Naive thymus-derived CD4-positive, alpha-beta T cell (primary cell): ENCODE measurements around the gene ENOX1. TPM values are rescaled to one million over a fixed set of nuclear protein-coding genes. Genes with fewer than 3 reads are reported as not detected.
A peak's percentile ranks its signal among the peaks of the same experiment; 100 is the strongest.

Experiments
- ATAC-seq: fragments of 150-1000 bp; cut with Tn5 transposase; 2 replicates; pipeline ENCODE4 v1.10.0; 2021; ENCODE audit warnings: mild to moderate bottlenecking, moderate library complexity
- CTCF ChIA-PET: fragments of 350-600 bp; sonication (Branson Sonifier 250); formaldehyde crosslinking; loops from one replicate; lab custom pipeline; 2021; ENCODE audit warnings: antibody characterized with exemption; lab: Charles Lee
- POLR2A ChIA-PET: fragments of 350-600 bp; sonication (Branson Sonifier 250); formaldehyde crosslinking; loops from one replicate; lab custom pipeline; 2021; ENCODE audit warnings: antibody characterized with exemption, inconsistent platforms; lab: Charles Lee
- DNase-seq, 9 donors: peaks; one replicate each; pipeline versions ENCODE4 v3.0.0 to v3.0.0-alpha.2; 2020 to 2022; ENCODE audit warnings: mixed read lengths in 1 of 9
- H3K27ac ChIP-seq: one replicate; pipeline ENCODE4 v1.7.0; 2013; ENCODE audit warnings: mild to moderate bottlenecking, low read depth, low read length, moderate library complexity
- H3K27me3 ChIP-seq, 2 donors: one replicate each; pipeline ENCODE4 v1.7.0; 2013; ENCODE audit warnings: low read length in 2 of 2, mild to moderate bottlenecking in 2 of 2, moderate library complexity in 2 of 2; ENCODE audit not compliant: control insufficient read depth in 2 of 2, insufficient read depth in 2 of 2
- H3K36me3 ChIP-seq, 3 experiments: 1 replicate in 2 of 3; 2 replicates in 1 of 3; pipeline ENCODE4 v1.7.0; 2013; ENCODE audit warnings: low read length in 3 of 3, mild to moderate bottlenecking in 3 of 3, moderate library complexity in 1 of 3; ENCODE audit not compliant: insufficient read depth in 3 of 3, control insufficient read depth in 2 of 3
- H3K4me1 ChIP-seq, 2 donors: one replicate each; pipeline ENCODE4 v1.7.0; 2013; ENCODE audit warnings: low read length in 2 of 2, mild to moderate bottlenecking in 2 of 2, moderate library complexity in 1 of 2; ENCODE audit not compliant: control insufficient read depth in 2 of 2, insufficient read depth in 2 of 2
- H3K4me3 ChIP-seq: 2 replicates; pipeline ENCODE4 v1.7.0; 2013; ENCODE audit warnings: mild to moderate bottlenecking, low read length
- H3K9me3 ChIP-seq, 3 experiments: 1 replicate in 2 of 3; 2 replicates in 1 of 3; pipeline ENCODE4 v1.7.0; 2013; ENCODE audit warnings: low read length in 3 of 3; ENCODE audit not compliant: control insufficient read depth in 2 of 3
- H3K27ac Mint-ChIP-seq, 9 donors: one replicate each; pipeline ENCODE4 v1.8.0; 2020 to 2022; ENCODE audit warnings: mixed read lengths in 9 of 9, mild to moderate bottlenecking in 8 of 9, moderate library complexity in 5 of 9, inconsistent platforms in 2 of 9
- H3K27me3 Mint-ChIP-seq, 5 donors: one replicate each; pipeline ENCODE4 v1.8.0; 2021 to 2022; ENCODE audit warnings: mixed read lengths in 5 of 5, mild to moderate bottlenecking in 1 of 5
- H3K36me3 Mint-ChIP-seq, 5 donors: one replicate each; pipeline ENCODE4 v1.8.0; 2020 to 2022; ENCODE audit warnings: mixed read lengths in 5 of 5, mild to moderate bottlenecking in 3 of 5, inconsistent platforms in 1 of 5
- H3K4me1 Mint-ChIP-seq, 7 donors: one replicate each; pipeline ENCODE4 v1.8.0; 2020 to 2022; ENCODE audit warnings: mixed read lengths in 7 of 7, mild to moderate bottlenecking in 3 of 7, inconsistent platforms in 1 of 7
- H3K4me3 Mint-ChIP-seq, 10 donors: one replicate each; pipeline ENCODE4 v1.8.0; 2020 to 2022; ENCODE audit warnings: mild to moderate bottlenecking in 10 of 10, mixed read lengths in 10 of 10, moderate library complexity in 6 of 10, inconsistent platforms in 2 of 10
- H3K9me3 Mint-ChIP-seq, 11 donors: one replicate each; pipeline ENCODE4 v1.8.0; 2020 to 2022; ENCODE audit warnings: mixed read lengths in 11 of 11, mild to moderate bottlenecking in 4 of 11, inconsistent platforms in 1 of 11, moderate library complexity in 1 of 11
- intact Hi-C, 2 donors: fragments of 100-400 bp; cut with micrococcal nuclease; formaldehyde crosslinking; loops; one replicate each; pipeline ENCODE4 v1.15.1; 2023
- polyA plus RNA-seq, 2 donors: library from polyadenylated mRNA; unstranded; fragments of 300-500 nt; fragmentation: Illumina TruSeq; gene quantifications; one replicate each; pipeline ENCODE4 v1.2.3, GENCODE V29; 2021
- total RNA-seq, 6 experiments: library from RNA in 5 of 6; stranded (reverse) in 5 of 6; gene quantifications; 1 replicate in 5 of 6; 2 replicates in 1 of 6; pipeline ENCODE4 v1.2.3 and lab custom pipeline; 2021 to 2026

The ENOX1 gene
- total and polyA plus RNA-seq, 7 experiments from 2014 or later = 0.17 TPM; not detected in 6

GRCh38 chr13:43316946-43317353, 469.8 kb downstream of the ENOX1 start:
- H3K4me3 Mint-ChIP-seq = no peak overlapping the region
- H3K36me3 Mint-ChIP-seq = no peaks in the 10 kb centered on the region
- H3K27ac Mint-ChIP-seq = no peak overlapping the region
- no peaks in the 10 kb centered on the region for H3K9me3 Mint-ChIP-seq
- peaks cover 0 to 21% (median 11%) of the 10 kb centered on the region in 5 donors for H3K27me3 Mint-ChIP-seq
- intact Hi-C loops = no loop called here
- no peaks in the 10 kb centered on the region for H3K27me3 ChIP-seq
- H3K4me1 ChIP-seq = no peaks in the 10 kb centered on the region
- H3K27ac ChIP-seq = no peak overlapping the region
- H3K9me3 ChIP-seq = no peaks in the 10 kb centered on the region
- no peak overlapping the region for H3K4me3 ChIP-seq
- ATAC-seq = peak; percentile 18
- POLR2A ChIA-PET = no interaction called here
- CTCF ChIA-PET = no interaction called here
- no peaks in the 10 kb centered on the region for H3K4me1 Mint-ChIP-seq
- DNase-seq = no peak
- H3K36me3 ChIP-seq = no peaks in the 10 kb centered on the region

GRCh38 chr13:43316281-43316680, 470.5 kb downstream of the ENOX1 start:
- ChIA-PET CTCF (interaction anchor here (0.8 kb wide), 1 partner anchor 473 kb away, joined by 3 read pairs; no protein-coding TSS in a partner anchor), POLR2A (no interaction called here)
- no peak for DNase-seq
- H3K4me1 ChIP-seq = no peaks in the 10 kb centered on the region
- no peak for ATAC-seq
- H3K36me3 Mint-ChIP-seq = no peaks in the 10 kb centered on the region
- H3K4me3 Mint-ChIP-seq = no peak overlapping the region
- H3K27me3 Mint-ChIP-seq = peaks cover 0 to 24% (median 5%) of the 10 kb centered on the region in 5 donors
- intact Hi-C loops = no loop called here
- no peaks in the 10 kb centered on the region for H3K9me3 ChIP-seq
- H3K9me3 Mint-ChIP-seq = no peaks in the 10 kb centered on the region
- no peak overlapping the region for H3K4me3 ChIP-seq
- no peaks in the 10 kb centered on the region for H3K27me3 ChIP-seq
- H3K27ac ChIP-seq = no peak overlapping the region
- no peaks in the 10 kb centered on the region for H3K4me1 Mint-ChIP-seq
- H3K36me3 ChIP-seq = no peaks in the 10 kb centered on the region
- no peak overlapping the region for H3K27ac Mint-ChIP-seq

- ATAC-seq (no peak), DNase-seq (no peak)
- H3K4me1 ChIP-seq = no peaks in the 10 kb centered on the region
- no peak overlapping the region for H3K27ac Mint-ChIP-seq
- intact Hi-C loops = no loop called here
- CTCF ChIA-PET = interaction anchor here (0.8 kb wide), 1 partner anchor 474 kb away, joined by 3 read pairs; no protein-coding TSS in a partner anchor
- POLR2A ChIA-PET = no interaction called here
- no peaks in the 10 kb centered on the region for H3K4me1 Mint-ChIP-seq
- H3K9me3 ChIP-seq = no peaks in the 10 kb centered on the region
- no peaks in the 10 kb centered on the region for H3K9me3 Mint-ChIP-seq
- no peaks in the 10 kb centered on the region for H3K36me3 ChIP-seq
- H3K27ac ChIP-seq = no peak overlapping the region
- no peaks in the 10 kb centered on the region for H3K36me3 Mint-ChIP-seq
- H3K27me3 ChIP-seq = no peaks in the 10 kb centered on the region
- H3K4me3 Mint-ChIP-seq = no peak overlapping the region
- H3K27me3 Mint-ChIP-seq = peaks cover 4 to 24% (median 10%) of the 10 kb centered on the region in 5 donors
- no peak overlapping the region for H3K4me3 ChIP-seq
Measured at GRCh38 chr13:43315522-43315921, 471.2 kb downstream of the ENOX1 start.

GRCh38 chr13:43309311-43309710, 477.5 kb downstream of the ENOX1 start:
- H3K4me3 ChIP-seq = no peak overlapping the region
- CTCF ChIA-PET = no interaction called here

GRCh38 chr13:43307921-43308433, 478.8 kb downstream of the ENOX1 start:
- H3K9me3 Mint-ChIP-seq = no peaks in the 10 kb centered on the region
- peak; percentile 74 for ATAC-seq
- Histone ChIP-seq H3K27ac (no peak overlapping the region), H3K27me3 (no peaks in the 10 kb centered on the region), H3K4me1 (no peaks in the 10 kb centered on the region), H3K9me3 (no peaks in the 10 kb centered on the region), H3K36me3 (no peaks in the 10 kb centered on the region), H3K4me3 (no peak overlapping the region)
- H3K27ac Mint-ChIP-seq = peak overlapping the region in 1 of 9 donors; percentile 57
- DNase-seq = no peak
- POLR2A ChIA-PET = no interaction called here
- peaks cover 0 to 4% (median 0%) of the 10 kb centered on the region in 7 donors for H3K4me1 Mint-ChIP-seq
- no peaks in the 10 kb centered on the region for H3K36me3 Mint-ChIP-seq
- peaks cover 21 to 37% (median 27%) of the 10 kb centered on the region in 5 donors for H3K27me3 Mint-ChIP-seq
- CTCF ChIA-PET = no interaction called here
- intact Hi-C loops = loop anchor here (10.0 kb wide), 2 partner anchors 333 to 497 kb away; no protein-coding TSS in a partner anchor
- H3K4me3 Mint-ChIP-seq = no peak overlapping the region

More at GRCh38 chr13:43309311-43309710, 477.5 kb downstream of the ENOX1 start:
- H3K36me3 Mint-ChIP-seq = no peaks in the 10 kb centered on the region
- intact Hi-C loops = loop anchor here (10.0 kb wide), 2 partner anchors 335 to 495 kb away; no protein-coding TSS in a partner anchor
- no peak overlapping the region for H3K4me3 Mint-ChIP-seq
- H3K9me3 Mint-ChIP-seq = no peaks in the 10 kb centered on the region
- ATAC-seq (no peak), DNase-seq (no peak)
- H3K9me3 ChIP-seq = no peaks in the 10 kb centered on the region
- H3K27ac Mint-ChIP-seq = no peak overlapping the region
- H3K27me3 Mint-ChIP-seq = peaks cover 21 to 35% (median 27%) of the 10 kb centered on the region in 5 donors
- H3K27ac ChIP-seq = no peak overlapping the region
- H3K36me3 ChIP-seq = no peaks in the 10 kb centered on the region
- no peaks in the 10 kb centered on the region for H3K4me1 ChIP-seq
- H3K27me3 ChIP-seq = no peaks in the 10 kb centered on the region
- POLR2A ChIA-PET = no interaction called here
- peaks cover 0 to 4% (median 0%) of the 10 kb centered on the region in 7 donors for H3K4me1 Mint-ChIP-seq

- Mint-ChIP-seq H3K36me3 (no peaks in the 10 kb centered on the region), H3K9me3 (no peaks in the 10 kb centered on the region), H3K4me3 (no peak overlapping the region), H3K4me1 (peaks cover 0 to 4% (median 0%) of the 10 kb centered on the region in 7 donors), H3K27me3 (peaks cover 21 to 37% (median 27%) of the 10 kb centered on the region in 5 donors), H3K27ac (no peak overlapping the region)
- no peaks in the 10 kb centered on the region for H3K36me3 ChIP-seq
- POLR2A ChIA-PET = no interaction called here
- H3K27ac ChIP-seq = no peak overlapping the region
- H3K27me3 ChIP-seq = no peaks in the 10 kb centered on the region
- intact Hi-C loops = loop anchor here (10.0 kb wide), 2 partner anchors 333 to 497 kb away; no protein-coding TSS in a partner anchor
- CTCF ChIA-PET = no interaction called here
- peak; percentile 6 for ATAC-seq
- DNase-seq = no peak
- no peaks in the 10 kb centered on the region for H3K4me1 ChIP-seq
- no peaks in the 10 kb centered on the region for H3K9me3 ChIP-seq
- H3K4me3 ChIP-seq = no peak overlapping the region
Measured at GRCh38 chr13:43307221-43307920, 479.4 kb downstream of the ENOX1 start.
